NCI-H82 treated with DMSO at 0.1 percent for 48 hours (cell line): ENCODE data around the gene NRAS.

Experiments used
- DNase-seq: peaks from one replicate; lab custom pipeline; 2025; ENCODE audit not compliant: unreplicated experiment; lab: John Stamatoyannopoulos, UW

The NRAS gene

GRCh38 chr1:114685851-114686250 is 30.7 kb downstream of the NRAS start:
- no peak for DNase-seq

GRCh38 chr1:114677691-114678090 is 38.9 kb downstream of the NRAS start:
- DNase-seq: no peak

DNA sequence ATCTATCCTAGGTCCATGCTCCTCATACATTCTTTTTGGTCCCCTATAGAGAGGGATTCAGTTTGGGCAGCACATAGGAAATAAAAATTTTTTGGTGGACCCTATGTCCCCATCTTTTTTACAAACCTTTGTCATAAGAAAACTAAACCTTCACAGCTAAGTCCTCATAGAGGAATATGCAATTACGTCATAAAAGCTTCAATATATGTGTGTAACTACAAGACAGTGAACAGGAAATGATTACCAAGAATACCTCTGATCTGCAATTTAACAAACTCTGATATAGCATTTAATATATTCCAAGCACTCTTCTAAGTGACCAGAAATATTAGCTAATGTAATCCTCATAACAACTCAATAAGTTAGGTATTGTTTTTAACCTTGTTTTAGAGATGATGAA is 40.5 kb downstream of the NRAS start:
- DNase-seq: no peak

GRCh38 chr1:114671939-114672275 is 44.7 kb downstream of the NRAS start:
- no peak for DNase-seq

GRCh38 chr1:114671011-114671938 is 45.3 kb downstream of the NRAS start:
- no peak for DNase-seq

DNA sequence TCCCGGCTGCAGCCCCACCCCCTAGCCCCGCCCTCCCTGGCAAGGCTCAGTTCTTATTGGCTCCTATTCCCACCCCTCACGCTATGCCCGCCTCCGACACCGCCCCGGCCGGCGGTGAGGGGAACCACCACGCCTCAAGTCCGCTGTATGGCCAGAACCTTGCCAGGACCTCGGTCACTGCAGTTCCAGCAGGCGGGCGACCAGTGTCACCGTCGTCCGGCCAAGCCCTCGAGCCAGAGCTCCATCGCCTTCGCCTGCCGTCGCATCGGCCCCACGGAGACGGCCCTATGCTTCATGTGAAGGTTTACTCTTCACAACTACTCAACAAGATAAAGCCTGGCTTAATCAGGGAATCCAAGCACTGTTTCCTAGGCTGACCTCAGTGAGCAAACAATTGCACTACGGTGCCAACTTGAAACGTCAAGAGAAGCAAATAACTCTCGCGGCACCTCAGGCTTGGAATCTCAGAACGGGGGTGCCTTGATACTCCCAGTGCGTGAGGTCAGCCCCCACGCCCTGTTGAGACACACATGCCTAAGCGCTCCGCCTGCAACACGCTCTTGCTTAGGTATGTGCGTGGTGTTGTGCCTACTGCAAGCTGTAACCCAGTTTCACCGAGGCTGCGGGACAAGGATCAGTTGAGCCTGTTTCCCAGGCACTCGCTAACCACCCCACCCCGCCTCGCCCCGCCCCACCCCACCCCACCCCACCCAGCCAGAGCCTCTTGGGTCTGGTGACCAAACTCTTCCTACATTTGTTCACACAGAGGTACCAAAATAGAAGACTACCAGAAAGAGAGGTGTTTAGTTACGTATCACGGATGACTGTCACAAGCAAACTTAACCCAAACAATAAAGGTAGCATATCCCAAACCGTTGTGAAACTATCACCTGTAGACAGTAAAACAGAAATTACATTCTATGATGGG is 46.2 kb downstream of the NRAS start:
- peak; percentile 56 for DNase-seq

DNA sequence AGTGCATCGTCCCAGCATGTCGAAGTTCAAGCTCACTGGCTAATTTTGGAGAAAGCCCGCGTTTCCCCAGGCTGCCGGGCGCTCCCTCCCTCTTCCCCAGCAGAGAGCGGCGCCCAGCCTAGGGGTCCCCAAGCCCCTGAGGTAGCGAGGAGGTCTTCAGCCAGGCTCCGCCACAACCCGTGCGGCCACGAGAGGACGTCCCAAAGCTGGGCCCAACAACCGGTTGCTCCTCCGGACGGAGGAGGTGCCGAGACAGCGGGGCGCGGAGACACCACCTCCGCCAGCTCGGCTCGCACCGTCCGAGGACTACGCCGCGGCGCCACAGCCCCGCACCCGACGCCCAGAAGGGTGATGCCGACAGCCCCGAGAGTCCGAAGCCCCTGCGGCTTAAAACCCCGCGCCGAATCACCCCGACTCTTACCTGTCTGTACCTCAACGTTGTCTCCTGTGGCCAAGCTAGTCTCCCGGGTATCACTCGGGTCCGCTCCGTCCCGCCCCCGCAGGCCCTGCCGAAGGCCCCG is 46.9 kb downstream of the NRAS start, which contains the start of gene DENND2C:
DENND2C (minus strand) TSS at position 488 of the 521 bp plus-strand sequence. CDS start 44,065 bp downstream, outside the sequence.
- DNase-seq: no peak

- no peak for DNase-seq
Observed at GRCh38 chr1:114668784-114669561, 47.6 kb downstream of the NRAS start.

DNA sequence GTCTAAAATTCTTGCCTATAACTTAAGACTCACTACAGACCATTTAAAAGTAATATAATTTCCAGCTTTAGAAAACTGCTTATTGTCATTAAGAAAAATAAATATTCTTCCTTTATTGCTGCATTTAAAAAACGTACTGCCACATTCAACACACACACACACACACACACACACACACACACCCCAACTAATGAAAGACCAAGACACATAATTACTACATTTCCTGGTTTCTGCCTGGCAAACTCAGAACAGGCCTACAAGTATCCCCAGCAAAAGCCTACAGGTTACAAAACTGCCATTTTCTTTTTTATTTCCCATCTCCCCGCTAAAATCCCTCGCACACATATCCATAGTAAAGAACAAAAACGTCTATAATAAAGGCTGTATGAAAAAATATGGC is 48.2 kb downstream of the NRAS start:
- DNase-seq: no peak

DNA sequence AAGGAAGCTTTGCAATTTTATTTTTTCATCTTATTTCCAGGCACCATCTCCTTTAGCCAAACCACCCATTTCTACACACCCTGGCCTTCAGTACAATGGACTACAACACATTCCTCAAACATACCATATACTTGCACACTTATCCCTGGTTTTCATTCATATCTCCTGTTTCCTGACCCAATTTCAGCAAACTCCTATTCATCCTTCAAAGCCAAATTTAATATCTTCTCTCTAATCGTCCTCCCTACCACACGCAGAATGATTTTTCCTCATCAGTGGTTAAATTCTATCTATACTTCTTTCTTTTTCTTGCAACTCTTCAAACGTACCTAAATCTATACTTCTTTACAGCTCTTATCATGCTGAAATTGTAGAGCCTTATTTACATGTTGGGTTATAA is 49.6 kb downstream of the NRAS start:
- no peak for DNase-seq

GRCh38 chr1:114660238-114660637 is 56.3 kb downstream of the NRAS start:
- DNase-seq: no peak
